ENCODE results near the gene SLC28A1.

The SLC28A1 gene

DNA sequence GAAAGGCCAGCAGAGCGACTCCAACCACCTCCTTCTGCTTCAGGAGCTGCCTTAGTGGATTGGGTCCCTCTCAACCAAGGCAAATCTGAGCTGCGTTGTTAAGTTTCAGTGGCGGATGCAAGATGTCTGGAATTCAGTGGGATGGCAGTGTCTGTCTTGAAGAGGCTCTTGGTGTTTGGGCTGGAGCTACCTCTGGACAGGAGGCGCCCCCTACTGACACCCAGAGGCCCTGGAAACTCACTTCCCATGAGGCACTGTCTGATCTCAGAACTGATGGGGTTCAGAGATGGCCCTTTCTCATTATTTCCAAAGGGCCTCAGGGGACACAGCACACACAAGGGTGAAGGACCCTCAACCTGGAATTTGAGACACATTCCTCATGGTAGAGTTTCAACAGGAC, 6.0 kb upstream of the SLC28A1 start:
- H2AFZ ChIP-seq (ENCODE audit: low read depth) = no peak overlapping the region
- no peak overlapping the region for H3K4me3 ChIP-seq (IDR thresholded peaks at IDR 0.05; ENCODE audit: insufficient read depth, low read depth, low read length)
- no peaks in the 10 kb centered on the region for H4K20me1 ChIP-seq (ENCODE audit: insufficient read depth)
- no peak overlapping the region for H3K4me2 ChIP-seq
- no peak overlapping the region for H3K27ac ChIP-seq
- H3K36me3 ChIP-seq (ENCODE audit: insufficient read depth) = no peaks in the 10 kb centered on the region
- no peaks in the 10 kb centered on the region for H3K4me1 ChIP-seq (ENCODE audit: low read depth, poor library complexity, severe bottlenecking)
- H3K79me2 ChIP-seq (ENCODE audit: insufficient read depth, low read depth) = no peaks in the 10 kb centered on the region
- no peaks in the 10 kb centered on the region for H3K27me3 ChIP-seq (ENCODE audit: insufficient read depth, low read depth)
- no peak overlapping the region for H3K9ac ChIP-seq
- TF ChIP-seq, protein P1, sequence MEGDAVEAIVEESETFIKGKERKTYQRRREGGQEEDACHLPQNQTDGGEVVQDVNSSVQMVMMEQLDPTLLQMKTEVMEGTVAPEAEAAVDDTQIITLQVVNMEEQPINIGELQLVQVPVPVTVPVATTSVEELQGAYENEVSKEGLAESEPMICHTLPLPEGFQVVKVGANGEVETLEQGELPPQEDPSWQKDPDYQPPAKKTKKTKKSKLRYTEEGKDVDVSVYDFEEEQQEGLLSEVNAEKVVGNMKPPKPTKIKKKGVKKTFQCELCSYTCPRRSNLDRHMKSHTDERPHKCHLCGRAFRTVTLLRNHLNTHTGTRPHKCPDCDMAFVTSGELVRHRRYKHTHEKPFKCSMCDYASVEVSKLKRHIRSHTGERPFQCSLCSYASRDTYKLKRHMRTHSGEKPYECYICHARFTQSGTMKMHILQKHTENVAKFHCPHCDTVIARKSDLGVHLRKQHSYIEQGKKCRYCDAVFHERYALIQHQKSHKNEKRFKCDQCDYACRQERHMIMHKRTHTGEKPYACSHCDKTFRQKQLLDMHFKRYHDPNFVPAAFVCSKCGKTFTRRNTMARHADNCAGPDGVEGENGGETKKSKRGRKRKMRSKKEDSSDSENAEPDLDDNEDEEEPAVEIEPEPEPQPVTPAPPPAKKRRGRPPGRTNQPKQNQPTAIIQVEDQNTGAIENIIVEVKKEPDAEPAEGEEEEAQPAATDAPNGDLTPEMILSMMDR (conservative IDR thresholded peaks at IDR 0.05; ENCODE audit: low read depth, low read length) = peak; percentile 69

DNA sequence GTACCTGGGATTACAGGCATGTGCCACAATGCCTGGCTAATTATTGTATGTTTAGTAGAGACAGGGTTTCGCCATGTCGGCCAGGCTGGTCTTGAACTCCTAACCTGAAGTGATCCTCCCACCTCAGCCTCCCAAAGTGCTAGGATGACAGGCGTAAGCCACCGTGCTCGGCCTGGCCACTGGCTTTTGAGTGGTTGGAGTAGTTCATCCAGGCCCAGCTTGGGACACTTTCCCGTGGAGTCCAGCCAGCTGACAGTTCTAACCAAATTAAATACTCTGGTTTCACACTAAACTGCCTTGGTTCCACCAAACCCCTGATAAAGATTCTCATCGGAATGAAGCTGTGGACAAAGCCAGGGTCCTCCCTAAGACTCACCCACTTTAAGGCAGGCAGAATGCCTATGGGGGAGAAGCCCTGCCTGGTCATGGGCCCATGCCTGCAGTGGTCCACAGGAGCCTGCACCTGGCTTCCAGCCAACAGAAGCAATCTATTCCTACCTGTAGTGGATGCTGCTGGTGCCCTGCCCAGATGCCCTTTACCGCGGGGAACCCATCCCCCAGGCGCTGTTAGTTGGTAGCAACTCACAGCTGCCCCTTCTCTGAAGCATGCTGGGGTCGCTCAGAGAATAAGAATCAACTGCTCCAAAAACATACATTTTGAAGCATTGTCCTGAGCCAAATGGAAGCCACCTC, 5.2 kb upstream of the SLC28A1 start:
- Histone ChIP-seq H3K79me2 (ENCODE audit: insufficient read depth, low read depth) (no peaks in the 10 kb centered on the region), H3K4me1 (ENCODE audit: low read depth, poor library complexity, severe bottlenecking) (no peaks in the 10 kb centered on the region), H3K4me2 (no peak overlapping the region), H3K36me3 (ENCODE audit: insufficient read depth) (no peaks in the 10 kb centered on the region), H3K9ac (no peak overlapping the region), H4K20me1 (ENCODE audit: insufficient read depth) (no peaks in the 10 kb centered on the region), H3K4me3 (IDR thresholded peaks at IDR 0.05; ENCODE audit: insufficient read depth, low read depth, low read length) (no peak overlapping the region), H3K27me3 (ENCODE audit: insufficient read depth, low read depth) (no peaks in the 10 kb centered on the region), H2AFZ (ENCODE audit: low read depth) (no peak overlapping the region), H3K27ac (no peak overlapping the region)
- TF ChIP-seq, protein P1 (conservative IDR thresholded peaks at IDR 0.05; ENCODE audit: low read depth, low read length) = no peak

DNA sequence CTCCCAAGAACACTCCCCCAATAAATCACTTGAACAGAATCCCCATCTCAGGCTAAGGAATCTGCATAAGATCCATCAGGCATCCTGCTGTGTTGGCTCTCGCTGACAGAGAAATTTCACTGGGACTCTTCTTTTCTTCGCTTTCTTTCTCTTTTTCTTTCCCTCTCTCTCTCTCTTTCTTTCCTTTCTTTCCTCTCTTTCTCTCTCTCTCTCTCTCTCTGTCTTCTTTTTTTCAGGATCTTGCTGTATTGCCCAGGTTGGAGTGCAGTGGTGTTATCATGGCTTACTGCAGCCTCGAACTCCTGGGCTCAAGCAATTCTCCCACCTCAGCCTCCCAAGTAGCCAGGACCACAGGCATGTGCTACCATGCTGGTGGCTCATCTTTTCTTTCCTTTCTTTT, 4.5 kb upstream of the SLC28A1 start:
- no peaks in the 10 kb centered on the region for H3K27me3 ChIP-seq (ENCODE audit: insufficient read depth, low read depth)
- no peaks in the 10 kb centered on the region for H4K20me1 ChIP-seq (ENCODE audit: insufficient read depth)
- H2AFZ ChIP-seq (ENCODE audit: low read depth) = no peak overlapping the region
- H3K4me1 ChIP-seq (ENCODE audit: low read depth, poor library complexity, severe bottlenecking) = no peaks in the 10 kb centered on the region
- no peak overlapping the region for H3K9ac ChIP-seq
- H3K4me3 ChIP-seq (IDR thresholded peaks at IDR 0.05; ENCODE audit: insufficient read depth, low read depth, low read length) = no peak overlapping the region
- no peak overlapping the region for H3K4me2 ChIP-seq
- H3K36me3 ChIP-seq (ENCODE audit: insufficient read depth) = no peaks in the 10 kb centered on the region
- H3K79me2 ChIP-seq (ENCODE audit: insufficient read depth, low read depth) = no peaks in the 10 kb centered on the region
- no peak overlapping the region for H3K27ac ChIP-seq
- TF ChIP-seq, protein P1 (conservative IDR thresholded peaks at IDR 0.05; ENCODE audit: low read depth, low read length) = no peak

DNA sequence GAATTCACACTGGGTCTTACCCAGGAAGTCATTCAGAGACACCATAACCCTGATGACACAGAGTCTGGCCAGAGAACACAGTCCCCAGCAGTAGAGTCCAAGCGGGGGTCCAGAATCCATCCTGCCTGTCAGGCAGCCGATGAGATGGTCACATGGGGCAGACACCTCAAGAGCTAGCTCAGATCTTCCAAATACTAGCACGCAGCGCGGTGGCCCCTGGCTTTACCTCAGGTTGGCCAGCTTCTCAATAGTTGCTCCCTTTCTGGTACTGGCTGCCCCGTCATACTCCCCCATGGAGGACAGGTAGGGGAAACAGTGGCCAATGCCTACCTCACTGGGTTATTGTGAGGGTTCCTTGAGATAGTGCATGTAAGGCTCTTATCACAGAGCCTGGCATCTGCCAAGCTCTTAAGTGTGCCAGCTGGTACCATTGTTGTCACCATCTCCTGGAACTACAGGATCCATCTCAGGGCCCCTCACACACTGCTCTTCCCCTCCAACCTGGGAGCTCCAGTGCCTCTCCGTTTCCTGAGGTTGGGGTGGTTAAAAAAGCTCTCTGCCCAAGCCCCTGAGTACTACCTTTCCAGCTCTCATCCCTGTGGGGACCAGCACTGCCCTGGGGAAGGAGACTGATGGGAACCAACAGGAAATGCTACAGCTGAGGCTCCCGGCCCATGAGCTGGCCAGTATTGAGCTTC, 3.5 kb upstream of the SLC28A1 start:
- H3K79me2 ChIP-seq (ENCODE audit: insufficient read depth, low read depth) = no peaks in the 10 kb centered on the region
- no peak overlapping the region for H3K9ac ChIP-seq
- no peak overlapping the region for H3K4me3 ChIP-seq (IDR thresholded peaks at IDR 0.05; ENCODE audit: insufficient read depth, low read depth, low read length)
- no peaks in the 10 kb centered on the region for H4K20me1 ChIP-seq (ENCODE audit: insufficient read depth)
- no peaks in the 10 kb centered on the region for H3K27me3 ChIP-seq (ENCODE audit: insufficient read depth, low read depth)
- H3K4me1 ChIP-seq (ENCODE audit: low read depth, poor library complexity, severe bottlenecking) = no peaks in the 10 kb centered on the region
- H3K36me3 ChIP-seq (ENCODE audit: insufficient read depth) = no peaks in the 10 kb centered on the region
- TF ChIP-seq, protein P1 (conservative IDR thresholded peaks at IDR 0.05; ENCODE audit: low read depth, low read length) = no peak
- no peak overlapping the region for H3K27ac ChIP-seq
- no peak overlapping the region for H3K4me2 ChIP-seq
- H2AFZ ChIP-seq (ENCODE audit: low read depth) = no peak overlapping the region

Data from KMS-11 (cell line).